HepG2 (cell line): Measurements from ENCODE around the gene TRIM27. TPM values are rescaled to one million over a fixed set of nuclear protein-coding genes. Genes with fewer than 3 reads are reported as not detected.

ENCODE experiments used
- CHD4 ChIP-seq: fragments of 200-600 bp; sonication (generic); IDR thresholded peaks from 2 replicates; pipeline ENCODE4 v1.7.0; 2017; ENCODE audit warnings: mild to moderate bottlenecking, low read length, borderline replicate concordance
- ELF3 ChIP-seq: IDR thresholded peaks from 2 replicates; pipeline ENCODE4 v1.6.1; 2016; ENCODE audit warnings: missing genetic modification reagents, missing compliant biosample characterization
- FLYWCH1 ChIP-seq: sonication (generic); formaldehyde crosslinking; IDR thresholded peaks from 2 replicates; pipeline ENCODE4 v1.8.1; 2023; ENCODE audit warnings: mild to moderate bottlenecking, missing genetic modification reagents
- HNF4A ChIP-seq: sonication (generic); formaldehyde crosslinking; IDR thresholded peaks from 2 replicates; pipeline ENCODE4 v1.4.0; 2020; ENCODE audit warnings: missing genetic modification reagents
- MXD4 ChIP-seq: IDR thresholded peaks from 2 replicates; pipeline ENCODE4 v1.6.1; 2016; ENCODE audit warnings: mild to moderate bottlenecking, missing biosample characterization, missing genetic modification reagents
- NFKBIZ ChIP-seq: IDR thresholded peaks from 2 replicates; pipeline ENCODE4 v1.6.1; 2018; ENCODE audit warnings: missing genetic modification reagents, missing compliant biosample characterization
- RFXAP ChIP-seq: sonication (generic); formaldehyde crosslinking; IDR thresholded peaks from 2 replicates; pipeline ENCODE4 v1.4.0; 2020; ENCODE audit warnings: missing genetic modification reagents, borderline replicate concordance
- SETDB1 ChIP-seq: sonication (generic); formaldehyde crosslinking; IDR thresholded peaks from 2 replicates; pipeline ENCODE4 v1.5.1; 2020; ENCODE audit warnings: missing genetic modification reagents, mild to moderate bottlenecking, borderline replicate concordance
- SOX6 ChIP-seq, 2 experiments: fragments of 450-650 bp in 1 of 2; sonication (generic) in 1 of 2; formaldehyde crosslinking in 1 of 2; IDR thresholded peaks; 2 replicates each; pipeline versions ENCODE4 v1.4.0 to v1.6.1; 2017 to 2020; ENCODE audit warnings: antibody characterized with exemption in 1 of 2, mild to moderate bottlenecking in 1 of 2, missing genetic modification reagents in 1 of 2
- SRSF4 ChIP-seq: fragments of 200-400 bp; formaldehyde crosslinking; IDR thresholded peaks from one replicate; pipeline ENCODE4 v1.6.1; 2018; ENCODE audit warnings: mild to moderate bottlenecking, low read depth, low read length, moderate library complexity; ENCODE audit not compliant: poor library complexity, severe bottlenecking
- ZNF740 ChIP-seq: sonication (generic); formaldehyde crosslinking; IDR thresholded peaks from 2 replicates; pipeline ENCODE4 v1.4.0; 2020; ENCODE audit warnings: missing genetic modification reagents
- polyA plus RNA-seq, 8 experiments: library from polyadenylated mRNA; depleted of rRNA in 3 of 8; stranded (reverse) in 7 of 8; unstranded in 1 of 8; fragments of >200 nt; fragmentation: Illumina TruSeq in 4 of 8; extraction: Trizol in 4 of 8; gene quantifications; 2 replicates each; pipeline versions ENCODE4 v1.2.1 to v1.2.3, GENCODE V29; 2011 to 2016; ENCODE audit warnings: low read depth in 4 of 8, missing spikeins in 1 of 8, mixed read lengths in 1 of 8; ENCODE audit not compliant: insufficient read depth in 1 of 8
- total RNA-seq, 5 experiments: library from RNA; depleted of rRNA; stranded (reverse); fragments of >200 nt; fragmentation: Illumina TruSeq; extraction: Trizol; gene quantifications; 2 replicates each; pipeline ENCODE4 v1.2.3, GENCODE V29; 2016; ENCODE audit warnings: low read depth in 1 of 5
- TF ChIP-seq, protein P1 (sequence below): sonication (generic); formaldehyde crosslinking; IDR thresholded peaks from 2 replicates; pipeline ENCODE4 v1.5.0; 2020; ENCODE audit warnings: missing genetic modification reagents, mild to moderate bottlenecking, borderline replicate concordance
- TF ChIP-seq, protein P2 (sequence below): fragments of 450-650 bp; IDR thresholded peaks from 2 replicates; pipeline ENCODE4 v1.6.1; 2017; ENCODE audit warnings: mild to moderate bottlenecking
- TF ChIP-seq, protein P3 (sequence below): sonication (generic); formaldehyde crosslinking; IDR thresholded peaks from 2 replicates; pipeline ENCODE4 v1.4.0; 2020; ENCODE audit warnings: mild to moderate bottlenecking, missing genetic modification reagents
- TF ChIP-seq, protein P4 (sequence below): sonication (generic); formaldehyde crosslinking; IDR thresholded peaks from 2 replicates; pipeline ENCODE4 v1.4.0; 2020; ENCODE audit warnings: missing genetic modification reagents
- TF ChIP-seq, protein P5 (sequence below): sonication (generic); formaldehyde crosslinking; IDR thresholded peaks from 2 replicates; pipeline ENCODE4 v1.9.0; 2022; ENCODE audit warnings: missing genetic modification reagents, mild to moderate bottlenecking, borderline replicate concordance
- TF ChIP-seq, protein P6 (sequence below): sonication (generic); formaldehyde crosslinking; IDR thresholded peaks from 2 replicates; pipeline ENCODE4 v1.4.0; 2020; ENCODE audit warnings: mild to moderate bottlenecking, missing genetic modification reagents

The TRIM27 gene
- total and polyA plus RNA-seq, 2 of the 13 experiments (the other 11 are each of a cell fraction or from before 2014, with no cell fraction given): 88.6 to 112 TPM

DNA sequence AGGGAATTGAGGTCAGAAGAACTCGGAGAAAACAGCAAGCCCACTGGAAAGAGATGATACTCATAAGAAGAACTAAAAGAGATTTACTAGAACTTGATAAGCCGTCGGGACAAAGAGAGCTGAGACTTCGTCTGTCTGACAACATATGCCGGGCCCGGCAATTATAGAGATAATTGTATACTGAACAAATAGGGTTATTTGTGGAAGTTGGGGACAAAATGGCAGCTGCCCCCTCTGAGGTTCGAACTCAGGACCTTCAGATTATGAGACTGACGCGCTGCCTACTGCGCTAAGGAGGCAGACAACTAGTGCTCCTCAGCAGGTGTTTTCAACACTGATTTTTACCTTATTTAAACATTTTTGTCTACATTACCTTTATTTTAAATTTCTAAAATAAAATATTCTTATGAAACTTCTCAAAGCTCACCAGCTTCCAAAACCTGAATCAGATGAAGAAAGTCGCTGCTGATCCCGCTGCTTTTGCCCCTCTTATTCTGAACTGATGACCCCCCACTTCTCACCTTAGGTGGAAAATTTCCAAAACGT, 29.3 kb upstream of the TRIM27 start (continued):
- TF ChIP-seq, protein P1, sequence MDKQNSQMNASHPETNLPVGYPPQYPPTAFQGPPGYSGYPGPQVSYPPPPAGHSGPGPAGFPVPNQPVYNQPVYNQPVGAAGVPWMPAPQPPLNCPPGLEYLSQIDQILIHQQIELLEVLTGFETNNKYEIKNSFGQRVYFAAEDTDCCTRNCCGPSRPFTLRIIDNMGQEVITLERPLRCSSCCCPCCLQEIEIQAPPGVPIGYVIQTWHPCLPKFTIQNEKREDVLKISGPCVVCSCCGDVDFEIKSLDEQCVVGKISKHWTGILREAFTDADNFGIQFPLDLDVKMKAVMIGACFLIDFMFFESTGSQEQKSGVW: no peak
- TF ChIP-seq, protein P2, sequence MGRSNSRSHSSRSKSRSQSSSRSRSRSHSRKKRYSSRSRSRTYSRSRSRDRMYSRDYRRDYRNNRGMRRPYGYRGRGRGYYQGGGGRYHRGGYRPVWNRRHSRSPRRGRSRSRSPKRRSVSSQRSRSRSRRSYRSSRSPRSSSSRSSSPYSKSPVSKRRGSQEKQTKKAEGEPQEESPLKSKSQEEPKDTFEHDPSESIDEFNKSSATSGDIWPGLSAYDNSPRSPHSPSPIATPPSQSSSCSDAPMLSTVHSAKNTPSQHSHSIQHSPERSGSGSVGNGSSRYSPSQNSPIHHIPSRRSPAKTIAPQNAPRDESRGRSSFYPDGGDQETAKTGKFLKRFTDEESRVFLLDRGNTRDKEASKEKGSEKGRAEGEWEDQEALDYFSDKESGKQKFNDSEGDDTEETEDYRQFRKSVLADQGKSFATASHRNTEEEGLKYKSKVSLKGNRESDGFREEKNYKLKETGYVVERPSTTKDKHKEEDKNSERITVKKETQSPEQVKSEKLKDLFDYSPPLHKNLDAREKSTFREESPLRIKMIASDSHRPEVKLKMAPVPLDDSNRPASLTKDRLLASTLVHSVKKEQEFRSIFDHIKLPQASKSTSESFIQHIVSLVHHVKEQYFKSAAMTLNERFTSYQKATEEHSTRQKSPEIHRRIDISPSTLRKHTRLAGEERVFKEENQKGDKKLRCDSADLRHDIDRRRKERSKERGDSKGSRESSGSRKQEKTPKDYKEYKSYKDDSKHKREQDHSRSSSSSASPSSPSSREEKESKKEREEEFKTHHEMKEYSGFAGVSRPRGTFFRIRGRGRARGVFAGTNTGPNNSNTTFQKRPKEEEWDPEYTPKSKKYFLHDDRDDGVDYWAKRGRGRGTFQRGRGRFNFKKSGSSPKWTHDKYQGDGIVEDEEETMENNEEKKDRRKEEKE: no peak
- TF ChIP-seq CHD4 (0 out of 2 replicates have a peak, but pooled peaks have one; percentile 39), MXD4 (CRISPR knock-in tag) (peak; percentile 77), NFKBIZ (CRISPR knock-in tag) (0 out of 2 replicates have a peak, but pooled peaks have one; percentile 27), FLYWCH1 (CRISPR knock-in tag) (no peak), SETDB1 (CRISPR knock-in tag) (no peak), ELF3 (CRISPR knock-in tag) (peak; percentile 75), ZNF740 (CRISPR knock-in tag) (0 out of 2 replicates have a peak, but pooled peaks have one; percentile 58), SOX6 (IDR thresholded peaks at IDR 0.05) (no peak), SOX6 (CRISPR knock-in tag; IDR thresholded peaks at IDR 0.05) (peak; percentile 35; the same call in 1 of the 2 replicates), RFXAP (CRISPR knock-in tag) (peak; percentile 65; the same call in 1 of the 2 replicates), HNF4A (CRISPR knock-in tag) (peak; percentile 30; the same call in 1 of the 2 replicates), SRSF4 (no peak)
- TF ChIP-seq, protein P3, sequence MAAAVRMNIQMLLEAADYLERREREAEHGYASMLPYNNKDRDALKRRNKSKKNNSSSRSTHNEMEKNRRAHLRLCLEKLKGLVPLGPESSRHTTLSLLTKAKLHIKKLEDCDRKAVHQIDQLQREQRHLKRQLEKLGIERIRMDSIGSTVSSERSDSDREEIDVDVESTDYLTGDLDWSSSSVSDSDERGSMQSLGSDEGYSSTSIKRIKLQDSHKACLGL: no peak
- TF ChIP-seq, protein P4, sequence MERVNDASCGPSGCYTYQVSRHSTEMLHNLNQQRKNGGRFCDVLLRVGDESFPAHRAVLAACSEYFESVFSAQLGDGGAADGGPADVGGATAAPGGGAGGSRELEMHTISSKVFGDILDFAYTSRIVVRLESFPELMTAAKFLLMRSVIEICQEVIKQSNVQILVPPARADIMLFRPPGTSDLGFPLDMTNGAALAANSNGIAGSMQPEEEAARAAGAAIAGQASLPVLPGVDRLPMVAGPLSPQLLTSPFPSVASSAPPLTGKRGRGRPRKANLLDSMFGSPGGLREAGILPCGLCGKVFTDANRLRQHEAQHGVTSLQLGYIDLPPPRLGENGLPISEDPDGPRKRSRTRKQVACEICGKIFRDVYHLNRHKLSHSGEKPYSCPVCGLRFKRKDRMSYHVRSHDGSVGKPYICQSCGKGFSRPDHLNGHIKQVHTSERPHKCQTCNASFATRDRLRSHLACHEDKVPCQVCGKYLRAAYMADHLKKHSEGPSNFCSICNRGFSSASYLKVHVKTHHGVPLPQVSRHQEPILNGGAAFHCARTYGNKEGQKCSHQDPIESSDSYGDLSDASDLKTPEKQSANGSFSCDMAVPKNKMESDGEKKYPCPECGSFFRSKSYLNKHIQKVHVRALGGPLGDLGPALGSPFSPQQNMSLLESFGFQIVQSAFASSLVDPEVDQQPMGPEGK: peak; percentile 68
- TF ChIP-seq, protein P5, sequence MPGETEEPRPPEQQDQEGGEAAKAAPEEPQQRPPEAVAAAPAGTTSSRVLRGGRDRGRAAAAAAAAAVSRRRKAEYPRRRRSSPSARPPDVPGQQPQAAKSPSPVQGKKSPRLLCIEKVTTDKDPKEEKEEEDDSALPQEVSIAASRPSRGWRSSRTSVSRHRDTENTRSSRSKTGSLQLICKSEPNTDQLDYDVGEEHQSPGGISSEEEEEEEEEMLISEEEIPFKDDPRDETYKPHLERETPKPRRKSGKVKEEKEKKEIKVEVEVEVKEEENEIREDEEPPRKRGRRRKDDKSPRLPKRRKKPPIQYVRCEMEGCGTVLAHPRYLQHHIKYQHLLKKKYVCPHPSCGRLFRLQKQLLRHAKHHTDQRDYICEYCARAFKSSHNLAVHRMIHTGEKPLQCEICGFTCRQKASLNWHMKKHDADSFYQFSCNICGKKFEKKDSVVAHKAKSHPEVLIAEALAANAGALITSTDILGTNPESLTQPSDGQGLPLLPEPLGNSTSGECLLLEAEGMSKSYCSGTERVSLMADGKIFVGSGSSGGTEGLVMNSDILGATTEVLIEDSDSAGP (CRISPR knock-in tag): no peak
- TF ChIP-seq, protein P6, sequence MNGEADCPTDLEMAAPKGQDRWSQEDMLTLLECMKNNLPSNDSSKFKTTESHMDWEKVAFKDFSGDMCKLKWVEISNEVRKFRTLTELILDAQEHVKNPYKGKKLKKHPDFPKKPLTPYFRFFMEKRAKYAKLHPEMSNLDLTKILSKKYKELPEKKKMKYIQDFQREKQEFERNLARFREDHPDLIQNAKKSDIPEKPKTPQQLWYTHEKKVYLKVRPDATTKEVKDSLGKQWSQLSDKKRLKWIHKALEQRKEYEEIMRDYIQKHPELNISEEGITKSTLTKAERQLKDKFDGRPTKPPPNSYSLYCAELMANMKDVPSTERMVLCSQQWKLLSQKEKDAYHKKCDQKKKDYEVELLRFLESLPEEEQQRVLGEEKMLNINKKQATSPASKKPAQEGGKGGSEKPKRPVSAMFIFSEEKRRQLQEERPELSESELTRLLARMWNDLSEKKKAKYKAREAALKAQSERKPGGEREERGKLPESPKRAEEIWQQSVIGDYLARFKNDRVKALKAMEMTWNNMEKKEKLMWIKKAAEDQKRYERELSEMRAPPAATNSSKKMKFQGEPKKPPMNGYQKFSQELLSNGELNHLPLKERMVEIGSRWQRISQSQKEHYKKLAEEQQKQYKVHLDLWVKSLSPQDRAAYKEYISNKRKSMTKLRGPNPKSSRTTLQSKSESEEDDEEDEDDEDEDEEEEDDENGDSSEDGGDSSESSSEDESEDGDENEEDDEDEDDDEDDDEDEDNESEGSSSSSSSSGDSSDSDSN: no peak
